GM21515 (cell line): ENCODE data around the gene GAB2.

Source experiments
- ATAC-seq: cut with Tn5 transposase; IDR thresholded peaks from one replicate; pipeline ENCODE4 v1.9.1; 2021; ENCODE audit not compliant: unreplicated experiment

Gene GAB2

DNA sequence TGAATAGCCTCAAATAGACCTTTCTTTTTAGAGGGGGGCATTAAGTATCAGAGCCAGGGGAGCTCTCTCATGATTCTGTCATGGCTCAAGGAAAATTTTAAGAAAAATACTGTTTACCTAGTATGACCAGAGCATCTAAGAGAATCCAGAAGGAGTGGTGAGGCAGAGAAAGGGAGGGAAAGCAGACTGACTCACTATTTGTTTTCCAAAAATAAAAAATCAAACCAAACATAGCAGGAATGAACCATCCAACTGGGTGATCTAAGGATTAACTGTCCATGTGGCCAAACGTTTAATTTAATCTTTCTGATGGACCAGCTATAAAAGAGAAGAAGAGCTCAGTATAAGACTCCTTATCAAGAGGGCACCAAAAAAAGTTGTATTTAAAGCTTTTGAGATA, 70.8 kb downstream of the GAB2 start:
- ATAC-seq, result no peak

DNA sequence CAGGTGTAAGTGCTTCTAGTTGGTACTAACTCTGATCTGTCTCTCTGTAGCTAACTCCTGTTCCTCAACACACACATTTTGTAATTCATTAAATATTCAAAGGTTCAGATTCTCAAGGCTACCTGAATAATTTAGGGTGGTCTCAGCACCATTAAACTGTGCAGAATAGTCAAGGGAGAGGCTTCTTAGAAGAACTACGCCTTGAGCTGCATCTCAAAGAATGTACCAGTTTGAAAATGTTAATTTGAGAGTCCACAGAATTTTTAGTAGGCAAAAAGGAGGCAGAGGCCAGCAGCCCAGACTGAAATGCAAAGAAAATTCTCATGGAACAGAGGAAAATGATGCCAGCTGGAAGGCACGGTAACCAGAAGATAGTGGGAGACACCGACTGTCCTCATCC, 72.2 kb downstream of the GAB2 start:
- ATAC-seq, result no peak

DNA sequence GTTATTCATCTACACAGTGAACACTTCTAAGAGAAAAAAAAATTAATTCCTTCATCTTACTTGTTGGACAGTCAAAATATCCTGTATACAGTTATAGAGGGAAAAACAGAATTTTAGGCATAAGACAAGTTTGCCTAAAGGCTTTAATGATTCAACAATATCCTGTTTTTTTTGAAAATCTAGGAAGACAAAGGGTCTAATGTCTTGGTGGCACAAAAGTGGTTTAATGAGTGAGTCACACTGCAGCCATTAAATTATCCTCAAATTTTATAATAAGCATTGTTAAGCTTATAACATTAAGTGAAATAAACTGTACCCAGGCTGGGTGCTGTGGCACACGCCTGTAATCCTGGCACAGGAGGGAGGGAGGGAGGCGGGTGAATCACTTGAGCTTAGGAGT, 72.9 kb downstream of the GAB2 start:
- ATAC-seq, result no peak

DNA sequence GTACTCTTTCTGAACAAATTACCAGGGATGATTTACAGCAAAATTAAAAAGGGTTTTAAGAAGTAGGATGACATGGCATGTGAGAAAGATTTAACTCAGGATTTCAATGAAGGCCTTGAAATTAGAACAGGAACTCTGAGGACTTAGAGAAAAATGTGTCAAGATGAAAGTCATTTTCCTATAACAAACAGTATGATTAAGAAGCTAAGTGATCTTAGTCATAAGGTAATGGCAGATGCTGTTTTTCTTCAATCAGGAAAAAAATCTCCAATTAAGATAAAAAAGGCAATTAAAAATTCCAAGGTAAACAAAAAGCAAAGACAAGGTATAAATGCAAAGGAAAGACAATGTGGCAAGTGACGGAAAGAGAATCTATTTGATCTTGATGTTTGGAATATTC, 73.5 kb downstream of the GAB2 start:
- no peak for ATAC-seq

DNA sequence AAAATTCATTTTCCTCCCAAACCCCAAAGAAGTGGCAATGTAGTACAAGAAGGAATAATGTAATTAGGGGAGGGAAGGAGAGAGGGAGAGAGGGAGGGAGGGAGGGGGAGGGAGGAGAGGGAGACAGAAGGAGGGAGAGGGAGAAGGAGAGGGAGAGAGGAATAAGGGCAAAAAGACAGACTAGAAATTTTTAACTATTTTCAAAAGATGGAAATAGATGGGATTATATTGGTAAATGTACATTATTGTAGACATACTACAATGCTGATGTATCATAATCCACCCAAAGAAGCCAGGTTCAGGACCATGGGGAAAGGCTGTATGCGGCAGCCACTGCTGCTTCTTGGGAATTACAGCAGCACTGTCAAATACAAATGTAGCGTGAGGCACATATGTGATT, 74.3 kb downstream of the GAB2 start:
- ATAC-seq, result no peak

DNA sequence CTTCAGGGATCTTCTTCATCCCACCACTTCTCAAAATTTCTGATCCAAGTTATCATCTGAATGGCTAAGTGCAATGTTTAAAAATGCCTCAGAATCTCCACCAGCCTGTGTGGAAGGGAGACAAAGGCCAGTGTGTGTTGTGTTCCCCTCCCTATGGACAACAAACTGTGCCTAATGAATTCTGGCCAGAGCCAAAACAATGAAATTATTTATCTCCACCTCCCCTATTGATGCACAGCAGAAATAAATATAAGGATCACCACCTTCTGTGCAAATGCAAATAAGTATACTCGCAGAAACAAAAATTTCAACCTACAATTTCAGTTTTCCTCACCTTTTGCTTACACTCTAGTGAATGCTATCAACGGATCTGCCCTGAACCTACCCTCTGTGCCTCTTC, 75.8 kb downstream of the GAB2 start:
- ATAC-seq, result no peak

DNA sequence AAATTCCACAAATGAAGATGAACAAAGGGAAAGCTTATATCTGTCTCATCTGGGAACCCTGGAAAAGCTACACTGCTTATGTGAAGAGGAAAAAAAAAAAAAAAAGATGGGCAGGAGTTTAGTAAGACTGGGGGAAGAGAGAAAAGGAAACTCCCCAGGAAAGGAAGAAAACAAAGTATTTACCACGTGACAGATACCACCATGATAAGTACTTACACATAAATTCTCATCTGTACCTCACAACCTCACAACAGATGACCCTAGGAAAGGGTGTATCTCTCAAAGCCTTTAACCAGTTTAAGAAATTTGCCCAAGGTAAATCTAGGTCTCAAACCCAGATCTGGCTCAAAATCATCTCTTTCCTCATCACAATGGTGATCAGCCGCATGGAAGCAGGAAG, 77.1 kb downstream of the GAB2 start:
- no peak for ATAC-seq

DNA sequence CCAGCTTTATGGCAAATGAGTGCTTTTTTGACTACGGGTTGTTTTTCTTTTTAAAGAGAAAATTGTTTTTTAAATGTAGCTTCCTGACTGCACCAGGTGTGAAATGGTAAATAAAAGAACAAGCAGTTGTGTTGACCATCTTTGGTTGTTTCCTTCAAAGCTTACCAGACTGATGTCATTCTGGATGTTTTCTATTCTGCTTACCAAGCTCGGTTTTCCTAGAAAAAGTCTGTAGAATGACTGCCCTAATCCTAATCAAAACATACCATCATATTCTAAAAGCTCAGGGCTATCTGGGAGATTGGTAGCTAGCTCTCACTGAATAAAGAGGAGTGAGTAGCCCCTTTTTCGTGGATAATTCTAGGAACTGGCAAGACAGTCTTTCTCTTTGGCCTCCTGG, 77.7 kb downstream of the GAB2 start:
- ATAC-seq, result no peak

DNA sequence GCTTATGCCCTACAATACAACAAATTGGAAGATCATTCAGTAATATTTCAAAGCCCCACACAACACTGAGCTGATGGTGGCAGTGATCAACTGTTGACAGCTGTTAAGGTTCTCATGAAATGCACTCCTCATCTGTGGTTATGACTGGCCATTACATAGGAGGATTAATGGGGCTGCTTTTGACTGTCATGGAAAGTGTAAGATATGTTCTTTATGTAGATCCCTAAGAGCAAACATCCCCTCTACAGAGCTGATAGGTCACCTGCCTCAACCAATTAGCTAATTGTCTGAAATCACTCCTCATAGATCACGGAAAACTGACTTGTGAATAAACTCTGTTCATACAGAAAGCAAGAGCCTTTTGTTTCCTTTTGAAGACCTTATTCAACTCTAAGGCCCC, 78.1 kb downstream of the GAB2 start:
- ATAC-seq, result no peak

DNA sequence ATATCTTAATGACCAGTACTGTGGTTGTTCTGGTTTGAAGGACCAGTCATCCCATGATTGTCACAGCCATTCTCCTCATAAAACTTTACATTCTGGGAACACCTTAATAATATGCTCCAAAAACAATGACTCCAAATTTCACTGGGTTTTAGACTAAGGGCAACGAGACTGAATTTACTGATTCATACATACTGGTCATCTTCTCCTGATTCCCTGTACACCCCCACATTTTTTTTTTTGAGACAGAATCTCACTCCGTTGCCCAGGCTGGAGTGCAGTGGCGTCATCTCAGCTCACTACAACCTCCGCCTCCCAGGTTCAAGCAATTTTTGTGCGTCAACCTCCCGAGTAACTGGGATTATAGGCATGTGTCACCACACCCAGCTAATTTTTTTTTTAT, 78.9 kb downstream of the GAB2 start:
- ATAC-seq, result no peak

DNA sequence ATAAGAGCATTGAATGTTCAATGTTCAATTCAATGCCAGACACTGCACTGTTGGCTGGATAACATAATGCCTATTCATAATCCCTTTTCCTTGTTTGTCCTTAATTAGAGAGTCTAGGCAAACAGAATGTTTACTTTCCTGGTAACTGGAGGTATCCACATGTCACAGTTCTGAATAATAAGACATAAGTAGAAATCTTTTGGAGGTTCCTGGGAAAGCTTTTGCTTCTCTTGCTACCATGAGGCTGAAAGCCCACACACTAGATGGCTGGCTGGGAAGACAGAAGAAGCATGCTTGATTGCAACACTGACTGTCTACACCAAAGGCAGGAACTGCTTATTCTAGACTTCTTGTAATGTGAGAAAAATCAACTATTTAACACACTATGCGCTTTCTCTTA, 79.5 kb downstream of the GAB2 start:
- ATAC-seq, result no peak

DNA sequence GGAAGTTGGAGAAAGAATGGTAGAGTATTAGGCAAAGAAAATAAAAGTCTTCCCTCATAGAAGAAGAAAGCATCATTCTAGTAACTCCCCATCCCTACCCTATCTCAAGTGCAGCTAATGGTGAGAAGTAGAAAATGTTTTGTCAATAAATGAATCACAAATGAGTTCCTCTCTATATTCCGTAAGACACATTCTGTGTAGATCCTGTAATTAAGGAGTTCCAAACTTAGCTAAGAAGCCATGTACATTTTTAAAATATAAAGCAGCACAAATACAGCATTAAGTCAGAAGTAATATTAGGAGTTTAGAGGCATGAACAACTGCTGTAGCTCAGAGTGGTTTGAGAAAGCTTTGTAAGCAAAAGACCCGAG, 80.1 kb downstream of the GAB2 start:
- ATAC-seq, result no peak

DNA sequence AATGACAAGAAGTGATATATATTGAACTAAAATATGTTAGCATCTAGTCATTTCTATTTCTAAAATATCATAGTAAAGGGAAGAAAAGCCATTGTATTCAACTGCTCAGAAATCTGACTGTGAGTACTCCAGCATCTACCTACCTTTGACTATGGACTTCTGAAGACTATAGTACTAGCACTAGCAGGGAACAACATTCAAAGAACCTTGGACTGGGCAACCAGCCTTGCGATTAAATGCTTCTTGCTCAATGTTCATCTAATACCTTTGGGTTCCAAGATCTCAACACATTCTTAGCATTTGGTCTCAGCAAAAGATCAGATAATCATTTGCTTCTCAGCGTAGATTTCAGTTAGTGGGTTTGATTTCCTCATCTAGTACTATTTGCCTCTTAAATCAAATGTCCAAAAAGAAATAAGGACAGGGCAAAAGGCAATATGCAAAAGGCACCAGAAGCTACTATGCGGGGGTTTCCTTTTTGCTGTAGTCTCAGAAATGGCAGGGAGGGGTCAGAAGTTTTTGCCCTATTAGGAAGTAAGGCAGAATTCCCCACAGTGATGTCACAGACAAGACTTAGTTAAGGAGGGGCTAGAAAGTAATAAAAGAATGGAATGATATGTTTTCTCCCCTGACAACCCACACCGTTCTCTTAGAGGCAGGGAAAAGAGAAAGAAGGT, 80.6 kb downstream of the GAB2 start:
- no peak for ATAC-seq

DNA sequence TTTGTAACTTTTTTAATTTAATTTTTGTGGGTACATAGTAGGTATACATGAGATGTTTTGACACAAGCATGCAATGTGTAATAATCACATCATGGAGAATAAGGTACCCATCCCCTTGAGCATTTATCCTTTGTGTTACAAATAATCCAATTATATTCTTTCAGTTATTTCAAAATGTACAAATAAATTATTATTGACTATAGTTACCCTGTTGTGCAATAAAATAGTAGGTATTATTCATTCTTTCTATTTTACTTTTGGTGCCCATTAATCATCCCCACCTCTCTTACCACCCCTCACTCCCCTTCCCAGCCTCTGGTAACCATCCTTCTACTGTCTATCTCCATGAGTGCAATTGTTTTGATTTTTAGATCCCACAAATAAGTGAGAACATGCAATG, 83.5 kb downstream of the GAB2 start:
- no peak for ATAC-seq

DNA sequence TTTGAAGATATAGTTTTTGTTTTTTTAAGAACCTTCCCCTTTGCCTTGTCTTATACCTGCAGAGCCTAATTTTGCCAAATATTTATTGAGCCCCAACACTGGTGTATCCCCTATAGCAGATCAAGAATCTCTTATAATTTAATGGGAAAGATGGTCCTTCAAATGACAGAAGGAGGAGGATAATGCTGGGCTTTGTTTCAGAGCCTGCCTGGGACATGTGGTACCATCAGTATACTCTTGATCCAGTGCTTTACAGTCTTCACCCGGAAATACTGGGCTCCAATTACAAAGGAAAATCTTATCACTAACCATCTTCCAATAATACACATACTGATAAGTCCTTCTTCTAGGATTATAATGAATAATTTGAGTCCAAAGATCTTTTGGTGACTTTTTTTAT, 84.7 kb downstream of the GAB2 start:
- ATAC-seq, result no peak

DNA sequence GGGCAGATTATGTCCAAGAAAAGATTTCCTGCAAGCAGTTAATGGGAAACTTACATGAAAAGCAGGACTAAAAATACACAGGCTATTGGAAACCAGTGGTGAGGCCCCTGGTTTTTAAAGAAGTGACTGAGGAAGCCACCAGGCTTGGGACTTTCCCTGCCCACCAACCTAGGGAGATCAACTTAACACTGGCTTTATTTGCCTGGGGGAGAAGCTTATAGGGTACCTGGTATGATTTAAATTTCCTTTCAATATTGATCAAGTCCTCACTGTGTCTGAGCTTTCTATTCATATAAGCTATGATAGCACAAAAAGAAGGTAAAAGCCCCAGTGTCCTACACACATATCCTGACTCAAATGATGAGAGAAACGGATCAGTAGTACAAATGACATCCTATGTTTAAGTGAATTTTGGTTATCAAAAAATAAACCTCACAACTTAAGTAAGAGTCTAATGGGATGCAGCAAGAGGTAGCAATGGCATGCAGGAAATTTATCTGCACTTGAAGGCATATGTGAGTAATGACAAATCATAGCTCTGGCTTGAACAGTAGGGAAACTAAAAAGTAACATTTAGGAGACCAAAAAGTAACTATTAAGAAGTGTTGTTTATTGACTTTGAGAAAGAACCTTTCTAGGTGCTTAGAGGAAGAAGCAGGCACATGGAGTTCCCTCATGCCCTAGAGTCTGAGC, 85.3 kb downstream of the GAB2 start:
- no peak for ATAC-seq

DNA sequence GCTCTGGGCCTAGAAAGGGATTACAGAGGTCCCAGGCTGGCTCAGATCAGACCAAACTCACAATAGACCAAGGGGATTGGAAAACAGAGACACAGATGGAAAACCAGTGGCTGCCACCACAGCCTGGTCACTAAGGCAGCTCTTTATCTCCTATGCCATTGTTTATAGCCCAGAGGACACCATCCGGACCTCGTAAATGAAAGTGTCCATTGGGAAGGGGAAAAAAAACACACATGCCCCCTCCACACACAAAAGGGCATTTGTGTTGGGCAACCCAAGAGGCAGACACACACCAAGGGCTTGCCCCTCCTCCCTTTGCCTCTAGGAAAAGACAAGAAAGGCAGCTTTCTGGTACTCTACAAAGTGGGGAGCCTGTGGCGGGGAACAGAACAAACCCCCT, 85.9 kb downstream of the GAB2 start:
- ATAC-seq, result no peak

DNA sequence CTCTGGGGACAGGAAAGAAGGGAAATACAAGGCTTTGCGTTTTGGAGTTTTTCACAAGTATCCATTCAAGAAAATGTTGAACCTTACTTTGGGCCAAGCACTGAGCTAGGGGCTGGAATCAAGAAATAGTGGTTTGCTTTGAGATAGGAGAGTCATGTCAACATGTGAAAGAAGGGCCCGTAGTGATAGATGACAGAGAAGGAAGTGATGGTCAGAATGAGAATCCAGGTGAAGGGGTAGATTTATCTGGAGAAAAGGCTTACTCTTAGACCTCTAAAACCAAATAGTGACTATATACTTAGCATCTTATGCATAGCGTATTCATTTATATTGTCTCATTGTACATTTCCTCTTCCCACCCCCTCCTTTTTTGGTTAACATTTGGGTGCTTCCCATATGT, 87.3 kb downstream of the GAB2 start:
- no peak for ATAC-seq

DNA sequence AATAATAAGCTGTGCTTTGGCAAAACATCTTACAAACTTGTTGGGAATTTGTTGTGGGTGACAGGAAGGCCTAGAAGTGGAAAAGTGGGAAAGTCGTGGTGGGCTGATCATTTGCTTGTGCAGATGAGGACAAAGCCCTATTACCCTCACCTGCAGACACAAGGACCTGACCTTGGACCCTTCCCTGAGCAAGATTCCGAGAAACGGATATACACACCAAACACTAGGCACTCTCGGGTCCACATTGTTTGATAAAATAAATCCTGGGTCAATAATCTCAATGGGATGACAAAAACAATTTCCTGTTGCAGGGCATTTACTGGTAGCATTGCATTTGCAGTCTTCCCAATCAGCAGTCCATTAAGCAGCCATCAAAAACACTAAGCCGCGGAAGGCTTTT, 89.7 kb downstream of the GAB2 start:
- no peak for ATAC-seq

DNA sequence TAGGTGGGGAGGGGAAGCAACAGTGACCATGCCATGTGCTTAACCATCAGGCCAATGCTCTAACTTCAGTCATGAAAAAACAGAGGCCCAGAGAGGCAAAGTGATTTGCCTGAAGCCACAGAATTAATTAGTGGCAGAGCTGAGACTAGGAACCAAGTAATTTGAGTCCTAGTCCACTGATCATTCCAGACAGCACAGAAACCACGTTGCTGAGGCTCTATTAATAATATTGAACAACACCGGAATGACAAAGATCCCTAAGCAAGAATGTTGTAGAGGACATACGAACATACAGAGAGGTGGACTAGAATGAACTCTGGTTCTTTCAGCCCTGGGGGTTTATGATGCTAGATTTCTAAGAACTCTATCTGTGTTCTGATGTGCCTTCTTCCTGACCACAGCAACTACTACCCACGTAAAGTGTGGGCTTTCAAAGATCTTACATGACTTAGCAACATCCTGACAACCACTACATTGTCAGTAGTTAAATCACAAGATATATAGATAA, 92.3 kb downstream of the GAB2 start:
- ATAC-seq, result no peak

DNA sequence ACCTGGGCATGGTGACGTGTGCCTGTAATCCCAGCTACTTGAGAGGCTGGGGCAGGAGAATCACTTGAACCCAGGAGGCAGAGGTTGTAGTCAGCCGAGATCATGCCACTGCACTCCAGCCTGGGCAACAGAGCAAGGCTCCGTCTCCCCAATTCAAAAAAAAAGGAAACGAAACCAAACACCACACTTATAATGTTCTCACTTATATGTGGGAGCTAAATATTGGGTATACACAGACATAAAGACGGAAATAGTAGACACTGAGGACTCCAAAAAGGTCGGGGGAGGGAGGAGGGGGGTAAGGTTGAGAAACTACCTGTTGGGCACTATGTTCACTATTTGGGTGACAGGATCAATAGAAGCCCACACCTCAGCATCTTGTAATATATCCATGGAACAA, 94.3 kb downstream of the GAB2 start:
- ATAC-seq, result no peak

DNA sequence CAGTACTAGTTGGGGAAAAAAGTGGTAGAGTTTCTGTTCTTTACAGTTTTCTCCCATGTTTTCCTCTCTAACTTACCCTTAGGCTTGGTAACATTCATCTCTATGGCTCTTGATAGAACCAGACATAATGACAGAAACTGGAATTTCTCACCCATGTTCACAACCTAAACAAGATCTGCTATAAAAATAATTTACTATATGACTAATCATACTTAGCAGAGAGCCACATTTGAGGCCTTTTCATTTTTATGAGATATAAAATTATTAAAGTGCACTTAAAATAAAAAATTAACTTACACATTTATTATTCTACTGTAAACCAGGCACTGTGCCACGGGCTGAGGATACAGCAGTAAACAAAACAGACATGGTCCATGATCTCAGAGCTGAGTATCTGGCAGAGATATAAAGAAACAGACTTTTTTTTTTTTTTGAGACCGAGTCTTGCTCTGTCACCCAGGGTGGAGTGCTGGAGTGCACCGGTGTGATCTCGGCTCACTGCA, 98.1 kb downstream of the GAB2 start:
- ATAC-seq, result no peak
